Measurements from ENCODE around the gene CFAP74.

The CFAP74 gene

GRCh38 chr1:1954831-1955441 lies 48.6 kb downstream of the CFAP74 start:
- H2AFZ ChIP-seq: no peak overlapping the region
- H3K9ac ChIP-seq: no peak overlapping the region
- no peaks in the 10 kb centered on the region for H3K9me3 ChIP-seq (ENCODE audit: control insufficient read depth, low read length)
- no peak overlapping the region for H3K4me3 ChIP-seq (ENCODE audit: low read depth, low read length)
- H3K4me1 ChIP-seq: no peaks in the 10 kb centered on the region
- no peak overlapping the region for H3K27ac ChIP-seq
- H3K27me3 ChIP-seq (ENCODE audit: control insufficient read depth, insufficient read depth, low read length): no peaks in the 10 kb centered on the region
- no peak overlapping the region for H3K4me2 ChIP-seq (ENCODE audit: low read length)
- H3K79me2 ChIP-seq: no peaks in the 10 kb centered on the region
- TF ChIP-seq, protein P1, sequence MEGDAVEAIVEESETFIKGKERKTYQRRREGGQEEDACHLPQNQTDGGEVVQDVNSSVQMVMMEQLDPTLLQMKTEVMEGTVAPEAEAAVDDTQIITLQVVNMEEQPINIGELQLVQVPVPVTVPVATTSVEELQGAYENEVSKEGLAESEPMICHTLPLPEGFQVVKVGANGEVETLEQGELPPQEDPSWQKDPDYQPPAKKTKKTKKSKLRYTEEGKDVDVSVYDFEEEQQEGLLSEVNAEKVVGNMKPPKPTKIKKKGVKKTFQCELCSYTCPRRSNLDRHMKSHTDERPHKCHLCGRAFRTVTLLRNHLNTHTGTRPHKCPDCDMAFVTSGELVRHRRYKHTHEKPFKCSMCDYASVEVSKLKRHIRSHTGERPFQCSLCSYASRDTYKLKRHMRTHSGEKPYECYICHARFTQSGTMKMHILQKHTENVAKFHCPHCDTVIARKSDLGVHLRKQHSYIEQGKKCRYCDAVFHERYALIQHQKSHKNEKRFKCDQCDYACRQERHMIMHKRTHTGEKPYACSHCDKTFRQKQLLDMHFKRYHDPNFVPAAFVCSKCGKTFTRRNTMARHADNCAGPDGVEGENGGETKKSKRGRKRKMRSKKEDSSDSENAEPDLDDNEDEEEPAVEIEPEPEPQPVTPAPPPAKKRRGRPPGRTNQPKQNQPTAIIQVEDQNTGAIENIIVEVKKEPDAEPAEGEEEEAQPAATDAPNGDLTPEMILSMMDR (IDR thresholded peaks at IDR 0.05): no peak
- no peaks in the 10 kb centered on the region for H3K36me3 ChIP-seq (ENCODE audit: control insufficient read depth, insufficient read depth, low read length)

- TF ChIP-seq, protein P1 (IDR thresholded peaks at IDR 0.05): no peak
- Histone ChIP-seq H2AFZ (no peak overlapping the region), H3K79me2 (no peaks in the 10 kb centered on the region), H3K9ac (no peak overlapping the region), H3K4me1 (no peaks in the 10 kb centered on the region), H3K36me3 (ENCODE audit: control insufficient read depth, insufficient read depth, low read length) (no peaks in the 10 kb centered on the region), H3K4me3 (ENCODE audit: low read depth, low read length) (no peak overlapping the region), H3K9me3 (ENCODE audit: control insufficient read depth, low read length) (no peaks in the 10 kb centered on the region), H3K27ac (no peak overlapping the region), H3K4me2 (ENCODE audit: low read length) (no peak overlapping the region), H3K27me3 (ENCODE audit: control insufficient read depth, insufficient read depth, low read length) (no peaks in the 10 kb centered on the region)
These were observed 49.6 kb downstream of the CFAP74 start for GRCh38 chr1:1954015-1954414.

GRCh38 chr1:1950940-1951339 lies 52.6 kb downstream of the CFAP74 start:
- Histone ChIP-seq H3K4me3 (ENCODE audit: low read depth, low read length) (no peak overlapping the region), H3K4me1 (no peaks in the 10 kb centered on the region)

DNA sequence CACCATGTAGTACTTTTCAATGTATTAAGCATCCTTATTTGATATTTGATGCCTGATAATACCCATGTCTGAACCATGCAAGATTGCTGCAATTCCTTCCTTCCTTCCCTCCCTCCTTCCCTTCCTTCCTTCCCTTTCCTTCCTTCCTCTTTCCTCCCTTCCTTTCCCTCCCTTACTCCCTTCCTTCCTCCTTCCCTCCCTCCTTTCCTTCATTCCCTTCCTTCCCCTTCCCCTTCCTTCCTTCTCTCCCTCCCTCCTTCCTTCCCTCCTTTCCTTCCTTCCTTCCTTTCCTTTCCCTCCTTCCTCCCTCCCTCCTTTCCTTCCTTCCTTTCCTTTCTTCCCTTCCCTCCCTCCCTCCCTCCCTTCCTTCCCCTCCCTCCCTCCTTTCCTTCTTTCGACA lies 54.8 kb downstream of the CFAP74 start:
- H3K27ac ChIP-seq: no peak overlapping the region
- no peak overlapping the region for H2AFZ ChIP-seq
- H3K4me3 ChIP-seq (ENCODE audit: low read depth, low read length): no peak overlapping the region
- H3K27me3 ChIP-seq (ENCODE audit: control insufficient read depth, insufficient read depth, low read length): no peaks in the 10 kb centered on the region
- no peaks in the 10 kb centered on the region for H3K79me2 ChIP-seq
- no peaks in the 10 kb centered on the region for H3K36me3 ChIP-seq (ENCODE audit: control insufficient read depth, insufficient read depth, low read length)
- H3K4me2 ChIP-seq (ENCODE audit: low read length): no peak overlapping the region
- H3K9ac ChIP-seq: no peak overlapping the region
- TF ChIP-seq, protein P1 (IDR thresholded peaks at IDR 0.05): no peak
- no peaks in the 10 kb centered on the region for H3K4me1 ChIP-seq
- no peaks in the 10 kb centered on the region for H3K9me3 ChIP-seq (ENCODE audit: control insufficient read depth, low read length)

More at GRCh38 chr1:1950940-1951339, 52.6 kb downstream of the CFAP74 start:
- Histone ChIP-seq H3K27ac (no peak overlapping the region), H3K79me2 (no peaks in the 10 kb centered on the region), H3K9ac (no peak overlapping the region), H3K9me3 (ENCODE audit: control insufficient read depth, low read length) (no peaks in the 10 kb centered on the region), H3K27me3 (ENCODE audit: control insufficient read depth, insufficient read depth, low read length) (no peaks in the 10 kb centered on the region), H3K4me2 (ENCODE audit: low read length) (no peak overlapping the region), H2AFZ (no peak overlapping the region), H3K36me3 (ENCODE audit: control insufficient read depth, insufficient read depth, low read length) (no peaks in the 10 kb centered on the region)
- TF ChIP-seq, protein P1 (IDR thresholded peaks at IDR 0.05): no peak

GRCh38 chr1:1947493-1947892 lies 56.1 kb downstream of the CFAP74 start:
- Histone ChIP-seq H3K4me3 (ENCODE audit: low read depth, low read length) (no peak overlapping the region), H3K9me3 (ENCODE audit: control insufficient read depth, low read length) (no peaks in the 10 kb centered on the region), H3K27ac (no peak overlapping the region), H3K4me2 (ENCODE audit: low read length) (no peak overlapping the region), H3K4me1 (no peaks in the 10 kb centered on the region), H3K79me2 (no peaks in the 10 kb centered on the region), H3K36me3 (ENCODE audit: control insufficient read depth, insufficient read depth, low read length) (no peaks in the 10 kb centered on the region), H3K9ac (no peak overlapping the region), H3K27me3 (ENCODE audit: control insufficient read depth, insufficient read depth, low read length) (no peaks in the 10 kb centered on the region), H2AFZ (no peak overlapping the region)
- TF ChIP-seq, protein P1 (IDR thresholded peaks at IDR 0.05): no peak

Measured in parathyroid adenoma (tissue), 2 donors.